Mesothelial cell of epicardium (in vitro differentiated cells): ENCODE results near the gene DENND4A. TPM values are rescaled to one million over a fixed set of nuclear protein-coding genes. Genes with fewer than 3 reads are reported as not detected.

Experiments
- DNase-seq, 2 experiments: peaks; one replicate each; pipeline ENCODE4 v3.0.0; 2021; ENCODE audit warnings: low spot score in 2 of 2; ENCODE audit not compliant: unreplicated experiment in 2 of 2
- H3K27ac Mint-ChIP-seq: 2 replicates; pipeline ENCODE4 v1.8.0; 2021; ENCODE audit warnings: mixed read lengths
- H3K27me3 Mint-ChIP-seq: 2 replicates; pipeline ENCODE4 v1.8.0; 2021; ENCODE audit warnings: low read depth, mixed read lengths
- H3K36me3 Mint-ChIP-seq: 2 replicates; pipeline ENCODE4 v1.8.0; 2021; ENCODE audit warnings: mixed read lengths
- H3K4me1 Mint-ChIP-seq: 2 replicates; pipeline ENCODE4 v1.8.0; 2021; ENCODE audit warnings: mixed read lengths
- H3K4me3 Mint-ChIP-seq: 2 replicates; pipeline ENCODE4 v1.8.0; 2021; ENCODE audit warnings: mild to moderate bottlenecking, moderate library complexity, mixed read lengths
- H3K9me3 Mint-ChIP-seq: 2 replicates; pipeline ENCODE4 v1.8.0; 2021; ENCODE audit warnings: mixed read lengths
- total RNA-seq: library from RNA; stranded (reverse); gene quantifications from 3 replicates; pipeline ENCODE4 v1.2.1, GENCODE V29; 2021
- TF ChIP-seq, protein P1 (sequence below): fragments of 200-600 bp; sonication (generic); IDR thresholded peaks from one replicate; pipeline ENCODE4 v1.5.0; 2021; ENCODE audit warnings: antibody characterized with exemption; ENCODE audit not compliant: unreplicated experiment

Gene DENND4A
- total RNA-seq, 1 donor from 2014 or later: 23.3 TPM

DNA sequence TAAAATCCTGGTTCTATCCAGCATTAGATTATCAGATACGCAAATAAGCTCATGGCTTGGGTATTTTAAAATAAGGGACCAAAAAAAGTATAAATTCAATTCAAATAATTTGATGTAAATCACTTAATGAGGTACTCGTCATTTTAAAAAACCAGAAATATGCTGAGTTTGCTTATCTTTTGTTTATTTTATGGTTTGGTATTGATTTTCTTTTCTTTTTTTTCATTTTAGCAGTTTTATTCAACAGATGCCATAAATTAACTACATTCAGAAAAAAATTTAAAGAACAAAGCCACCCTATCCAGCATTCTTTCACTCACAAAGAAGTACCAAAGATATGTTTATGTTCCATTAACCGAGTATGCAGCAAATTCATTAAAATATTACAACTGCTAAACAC is 22.6 kb downstream of the DENND4A start:
- Mint-ChIP-seq H3K27ac (no peak overlapping the region), H3K4me1 (peaks cover 2% of the 10 kb centered on the region), H3K27me3 (no peaks in the 10 kb centered on the region), H3K4me3 (no peak overlapping the region), H3K9me3 (no peaks in the 10 kb centered on the region), H3K36me3 (no peaks in the 10 kb centered on the region)
- TF ChIP-seq, protein P1, sequence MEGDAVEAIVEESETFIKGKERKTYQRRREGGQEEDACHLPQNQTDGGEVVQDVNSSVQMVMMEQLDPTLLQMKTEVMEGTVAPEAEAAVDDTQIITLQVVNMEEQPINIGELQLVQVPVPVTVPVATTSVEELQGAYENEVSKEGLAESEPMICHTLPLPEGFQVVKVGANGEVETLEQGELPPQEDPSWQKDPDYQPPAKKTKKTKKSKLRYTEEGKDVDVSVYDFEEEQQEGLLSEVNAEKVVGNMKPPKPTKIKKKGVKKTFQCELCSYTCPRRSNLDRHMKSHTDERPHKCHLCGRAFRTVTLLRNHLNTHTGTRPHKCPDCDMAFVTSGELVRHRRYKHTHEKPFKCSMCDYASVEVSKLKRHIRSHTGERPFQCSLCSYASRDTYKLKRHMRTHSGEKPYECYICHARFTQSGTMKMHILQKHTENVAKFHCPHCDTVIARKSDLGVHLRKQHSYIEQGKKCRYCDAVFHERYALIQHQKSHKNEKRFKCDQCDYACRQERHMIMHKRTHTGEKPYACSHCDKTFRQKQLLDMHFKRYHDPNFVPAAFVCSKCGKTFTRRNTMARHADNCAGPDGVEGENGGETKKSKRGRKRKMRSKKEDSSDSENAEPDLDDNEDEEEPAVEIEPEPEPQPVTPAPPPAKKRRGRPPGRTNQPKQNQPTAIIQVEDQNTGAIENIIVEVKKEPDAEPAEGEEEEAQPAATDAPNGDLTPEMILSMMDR: no peak
- DNase-seq: no peak

DNA sequence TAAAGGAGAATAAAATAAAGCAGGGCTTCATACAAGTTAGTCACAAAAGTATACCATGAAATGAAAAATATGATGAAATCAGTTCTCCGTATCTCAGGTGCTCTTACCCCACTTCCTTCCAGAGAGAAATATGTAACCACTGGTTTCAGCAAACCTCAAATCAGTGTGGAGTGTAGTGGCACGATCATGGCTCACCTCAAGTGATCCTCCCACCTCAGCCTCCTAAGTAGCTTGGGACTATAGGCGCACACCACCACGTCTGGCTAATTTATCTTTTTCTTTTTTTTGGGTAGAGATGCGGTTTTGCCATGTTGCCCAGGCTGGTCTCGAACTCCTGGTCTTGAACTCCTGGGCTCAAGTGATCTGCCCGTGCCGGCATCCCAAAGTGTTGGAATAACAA is 24.2 kb downstream of the DENND4A start:
- Mint-ChIP-seq H3K27me3 (no peaks in the 10 kb centered on the region), H3K4me3 (no peak overlapping the region), H3K27ac (no peak overlapping the region), H3K4me1 (peaks cover 2% of the 10 kb centered on the region), H3K9me3 (no peaks in the 10 kb centered on the region), H3K36me3 (no peaks in the 10 kb centered on the region)
- no peak for DNase-seq
- TF ChIP-seq, protein P1: no peak

DNA sequence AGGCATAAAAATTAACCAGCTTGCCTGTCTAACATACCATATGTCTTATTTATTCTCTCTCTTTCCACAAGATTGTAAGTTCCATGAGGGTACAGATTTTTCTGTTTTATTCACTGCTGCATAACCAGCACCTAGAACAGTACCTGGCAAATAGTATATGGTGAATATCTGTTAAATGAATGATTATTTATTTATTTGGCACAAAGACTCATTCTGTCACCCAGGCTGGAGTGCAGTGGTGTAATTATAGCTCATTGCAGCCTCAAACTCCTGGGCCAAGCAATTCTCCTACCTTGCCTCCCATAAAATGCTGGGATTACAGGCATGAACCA is 24.9 kb downstream of the DENND4A start:
- H3K9me3 Mint-ChIP-seq: no peaks in the 10 kb centered on the region
- DNase-seq: no peak
- H3K36me3 Mint-ChIP-seq: no peaks in the 10 kb centered on the region
- no peaks in the 10 kb centered on the region for H3K27me3 Mint-ChIP-seq
- peaks cover 2% of the 10 kb centered on the region for H3K4me1 Mint-ChIP-seq
- TF ChIP-seq, protein P1: no peak
- no peak overlapping the region for H3K4me3 Mint-ChIP-seq
- no peak overlapping the region for H3K27ac Mint-ChIP-seq

DNA sequence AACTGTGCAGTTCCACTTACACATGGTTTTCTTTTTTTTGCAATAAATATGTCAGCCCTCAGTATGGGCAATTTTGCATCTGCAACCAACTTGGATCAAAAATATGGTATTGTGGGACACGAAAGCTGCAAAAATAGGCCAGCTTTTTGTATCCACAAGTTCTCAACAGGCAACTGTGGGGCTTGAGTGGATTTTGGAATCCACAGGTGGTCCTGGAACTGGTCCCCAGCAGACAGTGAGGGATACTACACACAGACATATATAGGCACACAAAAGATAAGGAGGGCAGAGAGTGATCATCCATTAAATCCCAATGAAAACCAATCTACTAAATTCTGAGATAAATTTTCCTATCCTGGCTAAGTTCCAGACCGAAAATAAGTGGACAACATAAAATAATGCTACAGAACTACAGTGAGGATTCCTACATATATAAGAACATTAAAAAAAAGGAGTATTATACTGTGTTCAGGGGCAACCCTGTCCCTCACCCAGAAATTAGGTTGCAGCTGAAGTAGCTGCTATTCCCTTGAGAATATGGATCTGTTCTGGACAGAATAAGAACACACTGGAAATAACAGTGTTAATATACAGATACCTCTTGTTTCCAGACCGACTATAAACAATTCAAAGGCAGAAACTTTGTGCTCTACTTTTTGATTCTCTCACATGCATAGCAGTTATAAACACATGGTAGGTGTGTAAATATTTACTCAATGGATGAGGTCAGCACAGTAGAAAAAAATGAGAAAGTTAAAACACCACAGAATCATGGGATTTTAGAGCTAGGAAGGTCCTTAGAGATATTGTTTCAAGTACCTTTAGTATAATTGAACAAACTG is 25.4 kb downstream of the DENND4A start:
- H3K9me3 Mint-ChIP-seq: no peaks in the 10 kb centered on the region
- no peak overlapping the region for H3K27ac Mint-ChIP-seq
- no peaks in the 10 kb centered on the region for H3K27me3 Mint-ChIP-seq
- TF ChIP-seq, protein P1: no peak
- H3K36me3 Mint-ChIP-seq: no peaks in the 10 kb centered on the region
- DNase-seq: no peak
- peaks cover 2% of the 10 kb centered on the region for H3K4me1 Mint-ChIP-seq
- no peak overlapping the region for H3K4me3 Mint-ChIP-seq

DNA sequence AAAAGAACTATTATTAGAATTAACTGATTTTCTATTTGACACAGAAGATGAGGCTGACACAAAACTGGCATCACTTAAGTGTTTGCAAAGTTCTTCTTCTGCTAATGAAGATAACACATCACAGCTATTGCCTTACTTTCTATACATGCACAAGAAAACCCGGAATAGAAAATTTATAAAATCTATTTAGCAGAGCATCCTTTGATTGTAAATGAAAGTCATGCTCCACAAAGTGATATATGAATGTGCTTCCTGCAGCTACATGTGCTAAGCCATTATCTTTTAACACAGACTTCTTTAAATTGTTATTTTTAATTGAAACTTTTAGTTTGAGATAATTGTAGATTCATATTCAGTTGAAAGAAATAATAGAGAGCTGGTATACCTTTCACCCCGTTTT is 27.0 kb downstream of the DENND4A start:
- no peak overlapping the region for H3K27ac Mint-ChIP-seq
- no peaks in the 10 kb centered on the region for H3K9me3 Mint-ChIP-seq
- TF ChIP-seq, protein P1: no peak
- H3K36me3 Mint-ChIP-seq: no peaks in the 10 kb centered on the region
- no peak overlapping the region for H3K4me3 Mint-ChIP-seq
- H3K4me1 Mint-ChIP-seq: peaks cover 2% of the 10 kb centered on the region
- DNase-seq: no peak
- H3K27me3 Mint-ChIP-seq: no peaks in the 10 kb centered on the region
